Omental fat pad (tissue), 4 donors: Measurements from ENCODE around the gene ARHGEF40. TPM values are rescaled to one million over a fixed set of nuclear protein-coding genes. Genes with fewer than 3 reads are reported as not detected.

ENCODE experiments used
- ATAC-seq: fragments of 150-250 bp; one replicate; pipeline ENCODE4 v1.9.1; 2016; ENCODE audit warnings: mild to moderate bottlenecking, moderate library complexity; ENCODE audit not compliant: low FRiP score
- DNase-seq: peaks from one replicate; pipeline ENCODE4 v3.0.0-alpha.2; 2019; ENCODE audit warnings: low spot score
- total RNA-seq, 4 donors: library from RNA; depleted of rRNA; stranded (reverse); fragments of >200 nt; gene quantifications; one replicate each; pipeline ENCODE4 v1.1.0, GENCODE V29; 2016
- TF ChIP-seq, protein P1 (sequence below), 3 donors: fragments of 450-650 bp; IDR thresholded peaks; one replicate each; pipeline ENCODE4 v1.5.1; 2016 to 2017; ENCODE audit warnings: antibody characterized with exemption in 3 of 3, mild to moderate bottlenecking in 3 of 3, moderate library complexity in 2 of 3

ARHGEF40 gene
- total RNA-seq, 4 donors from 2014 or later, result 30.0 to 91.3 (median 40.6) TPM

GRCh38 chr14:21061347-21061668, 8.8 kb upstream of the ARHGEF40 start:
- DNase-seq (no peak), ATAC-seq (no peak)
- TF ChIP-seq, protein P1, sequence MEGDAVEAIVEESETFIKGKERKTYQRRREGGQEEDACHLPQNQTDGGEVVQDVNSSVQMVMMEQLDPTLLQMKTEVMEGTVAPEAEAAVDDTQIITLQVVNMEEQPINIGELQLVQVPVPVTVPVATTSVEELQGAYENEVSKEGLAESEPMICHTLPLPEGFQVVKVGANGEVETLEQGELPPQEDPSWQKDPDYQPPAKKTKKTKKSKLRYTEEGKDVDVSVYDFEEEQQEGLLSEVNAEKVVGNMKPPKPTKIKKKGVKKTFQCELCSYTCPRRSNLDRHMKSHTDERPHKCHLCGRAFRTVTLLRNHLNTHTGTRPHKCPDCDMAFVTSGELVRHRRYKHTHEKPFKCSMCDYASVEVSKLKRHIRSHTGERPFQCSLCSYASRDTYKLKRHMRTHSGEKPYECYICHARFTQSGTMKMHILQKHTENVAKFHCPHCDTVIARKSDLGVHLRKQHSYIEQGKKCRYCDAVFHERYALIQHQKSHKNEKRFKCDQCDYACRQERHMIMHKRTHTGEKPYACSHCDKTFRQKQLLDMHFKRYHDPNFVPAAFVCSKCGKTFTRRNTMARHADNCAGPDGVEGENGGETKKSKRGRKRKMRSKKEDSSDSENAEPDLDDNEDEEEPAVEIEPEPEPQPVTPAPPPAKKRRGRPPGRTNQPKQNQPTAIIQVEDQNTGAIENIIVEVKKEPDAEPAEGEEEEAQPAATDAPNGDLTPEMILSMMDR (IDR thresholded peaks at IDR 0.05), result no peak

DNA sequence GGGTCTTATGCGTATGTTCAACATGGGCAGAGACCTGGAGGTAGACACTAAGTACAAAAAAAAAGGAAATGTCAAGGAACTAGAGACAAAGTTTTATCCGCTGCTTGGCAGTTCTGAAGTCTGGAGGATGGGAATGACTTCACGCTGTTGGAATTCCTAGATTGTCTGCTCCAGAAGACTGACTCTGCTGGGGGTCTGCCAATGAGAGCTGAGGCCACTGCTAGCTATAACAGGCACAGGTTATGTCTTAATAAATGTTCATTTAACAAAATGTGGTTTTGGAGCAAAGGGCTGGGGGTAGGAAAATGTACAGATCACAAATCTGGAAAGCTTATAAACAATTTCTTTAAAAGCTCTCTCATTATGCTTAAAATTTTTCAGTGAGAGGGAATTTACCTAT, 6.6 kb upstream of the ARHGEF40 start:
- TF ChIP-seq, protein P1 (IDR thresholded peaks at IDR 0.05), result no peak
- ATAC-seq (peak; percentile 78), DNase-seq (no peak)

GRCh38 chr14:21066882-21067502, 3.1 kb upstream of the ARHGEF40 start:
- TF ChIP-seq, protein P1 (IDR thresholded peaks at IDR 0.05), result no peak
- ATAC-seq (no peak), DNase-seq (no peak)

GRCh38 chr14:21068521-21069387, 1.4 kb upstream of the ARHGEF40 start:
- no peak for DNase-seq
- TF ChIP-seq, protein P1 (IDR thresholded peaks at IDR 0.05), result peak in 1 of 3 donors; percentile 44
- peak; percentile 21 for ATAC-seq

GRCh38 chr14:21069388-21070082, 569 bp upstream of the ARHGEF40 start:
- no peak for DNase-seq
- peak; percentile 10 for ATAC-seq
- TF ChIP-seq, protein P1 (IDR thresholded peaks at IDR 0.05), result no peak

DNA sequence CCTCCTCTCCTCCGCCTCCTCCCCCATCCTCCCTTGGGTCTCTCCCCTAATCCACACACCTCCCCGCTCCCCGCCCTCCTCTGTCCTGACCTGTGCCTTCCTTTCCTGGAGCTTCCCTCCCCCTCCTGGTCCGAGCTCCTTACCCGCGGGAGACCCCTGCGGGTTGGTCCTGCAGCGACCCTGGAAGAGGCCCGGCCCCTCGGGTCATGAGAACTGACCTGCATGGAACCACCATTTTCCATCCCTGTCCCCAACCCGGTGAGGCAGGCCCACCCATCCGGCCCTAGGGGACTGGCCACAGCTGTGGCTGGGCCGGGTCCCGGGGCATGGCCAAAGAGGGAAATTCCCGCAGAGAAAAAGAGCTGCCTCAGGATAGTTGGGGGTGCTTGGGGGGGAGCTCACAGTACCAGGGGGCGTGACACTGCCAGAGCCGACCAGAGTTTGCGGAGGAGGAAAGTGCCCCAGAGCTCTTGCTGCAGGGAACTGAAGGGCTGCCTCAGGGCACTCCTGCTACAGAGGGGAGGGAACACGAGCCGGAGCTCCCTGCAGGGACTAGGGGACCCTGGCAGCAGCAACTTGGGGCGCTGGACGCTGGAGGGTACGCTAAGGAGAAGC, 613 bp downstream of the ARHGEF40 start:
- TF ChIP-seq, protein P1 (IDR thresholded peaks at IDR 0.05), result no peak
- ATAC-seq (peak; percentile 4), DNase-seq (no peak)
